K562 (cell line): Measurements from ENCODE around the gene TSG101. TPM values are rescaled to one million over a fixed set of nuclear protein-coding genes. Genes with fewer than 3 reads are reported as not detected.

Source experiments
- ATAC-seq: fragments of 200-7000 bp; cut with Tn5 transposase; 3 replicates; pipeline ENCODE4 v1.9.1; 2020; ENCODE audit warnings: moderate library complexity
- BruUV-seq: library from RNA; stranded (reverse); fragments of 400-500 nt; replicated peaks from 2 replicates; lab custom pipeline; 2021; lab: Mats Ljungman, UMichigan
- CTCF ChIA-PET: fragments of 300-600 bp; formaldehyde crosslinking; extraction: SDS; loops from one replicate; lab custom pipeline; 2021; ENCODE audit warnings: low intra/inter-chr PET ratio; lab: Yijun Ruan, JAX
- POLR2A ChIA-PET: fragments of 300-600, 350-650 bp; sonication (Branson Sonifier 250); formaldehyde crosslinking; extraction: SDS; loops from one replicate; lab custom pipeline; 2021; ENCODE audit warnings: antibody characterized with exemption, inconsistent platforms; lab: Yijun Ruan, JAX
- DNase-seq, 4 experiments: peaks; one replicate each; pipeline versions ENCODE4 v3.0.0 to v3.0.0-alpha.2; 2011 to 2018; ENCODE audit warnings: low spot score in 3 of 4, mixed read lengths in 3 of 4; ENCODE audit errors: extremely low read depth in 1 of 4
- FAIRE-seq: peaks from 2 replicates; lab custom pipeline; 2011; peaks lifted over from hg19 to GRCh38; lab: Jason Lieb, UNC
- H2AFZ ChIP-seq: 2 replicates; pipeline ENCODE4 v1.6.0; 2011; ENCODE audit warnings: low read depth, low read length, control low read depth, inconsistent platforms
- H3K27ac ChIP-seq: fragments of 200-600 bp; 3 replicates; pipeline ENCODE4 v1.8.0; 2011; ENCODE audit warnings: low read depth, mild to moderate bottlenecking, control low read depth, inconsistent platforms, low read length, moderate library complexity, mixed read lengths; ENCODE audit errors: extremely low read depth
- H3K27me3 ChIP-seq, 2 experiments: fragments of 300-600 bp in 1 of 2; 2 replicates in 1 of 2; 3 replicates in 1 of 2; pipeline versions ENCODE4 v1.6.0 to v1.8.0; 2011; ENCODE audit warnings: inconsistent platforms in 2 of 2, low read length in 2 of 2, mild to moderate bottlenecking in 1 of 2, mixed read lengths in 1 of 2, moderate library complexity in 1 of 2; ENCODE audit not compliant: control insufficient read depth in 2 of 2, insufficient read depth in 2 of 2
- H3K36me3 ChIP-seq: fragments of 300-600 bp; 3 replicates; pipeline ENCODE4 v1.8.0; 2011; ENCODE audit warnings: mild to moderate bottlenecking, low read length, inconsistent platforms; ENCODE audit not compliant: control insufficient read depth, insufficient read depth
- H3K4me1 ChIP-seq, 2 experiments: fragments of 200-600 bp in 1 of 2; replicated peaks in 1 of 2; 2 replicates in 1 of 2; 3 replicates in 1 of 2; pipeline versions ENCODE4 v1.5.1 to v1.8.0; 2011; ENCODE audit warnings: inconsistent platforms in 2 of 2, low read length in 2 of 2, mild to moderate bottlenecking in 1 of 2, mixed read lengths in 1 of 2, moderate library complexity in 1 of 2; ENCODE audit not compliant: control insufficient read depth in 2 of 2, insufficient read depth in 2 of 2
- H3K4me2 ChIP-seq: 2 replicates; pipeline ENCODE4 v1.6.1; 2011; ENCODE audit warnings: low read length, control low read depth, inconsistent platforms, mixed read lengths; ENCODE audit not compliant: insufficient read depth
- H3K4me3 ChIP-seq: fragments of 200-600 bp; sonication (generic), shearing (Covaris generic); 2 replicates; pipeline ENCODE4 v1.5.1; 2016; ENCODE audit warnings: control low read depth, inconsistent platforms
- H3K79me2 ChIP-seq: fragments of 200-600 bp; 3 replicates; pipeline ENCODE4 v1.8.0; 2011; ENCODE audit warnings: low read length, inconsistent platforms; ENCODE audit not compliant: control insufficient read depth, insufficient read depth
- H3K9ac ChIP-seq, 2 experiments: 2 replicates each; pipeline versions ENCODE4 v1.6.0 to v1.6.1; 2011; ENCODE audit warnings: low read depth in 2 of 2, low read length in 2 of 2, control low read depth in 1 of 2, inconsistent platforms in 1 of 2, mild to moderate bottlenecking in 1 of 2, mixed read lengths in 1 of 2; ENCODE audit not compliant: insufficient read depth in 1 of 2
- H3K9me1 ChIP-seq: one replicate; pipeline ENCODE4 v1.6.0; 2011; ENCODE audit warnings: inconsistent platforms, mild to moderate bottlenecking, low read length, moderate library complexity; ENCODE audit not compliant: control insufficient read depth, insufficient read depth
- H3K9me3 ChIP-seq: replicated peaks from 2 replicates; pipeline ENCODE4 v1.5.1; 2011; ENCODE audit warnings: low read depth, low read length, inconsistent platforms; ENCODE audit not compliant: control insufficient read depth, insufficient read depth
- H4K20me1 ChIP-seq: replicated peaks from 2 replicates; pipeline ENCODE4 v1.6.1; 2011; ENCODE audit warnings: low read length, inconsistent platforms, mixed read lengths; ENCODE audit not compliant: control insufficient read depth, insufficient read depth
- NCOA2 ChIP-seq, 2 experiments: fragments of 450-650 bp; IDR thresholded peaks; 2 replicates each; pipeline ENCODE4 v1.6.1; 2018; ENCODE audit warnings: mild to moderate bottlenecking in 2 of 2, moderate library complexity in 1 of 2; ENCODE audit not compliant: partially characterized antibody in 2 of 2
- WGBS: fragments of 100-300 bp; shearing (Covaris generic); methylation state at CpG from one replicate; pipeline ENCODE4 v1.1.6; 2016; ENCODE audit warnings: low coverage, mixed read lengths; ENCODE audit not compliant: insufficient coverage; ENCODE audit errors: missing lambda C conversion rate; 5-methylcytosine and 5-hydroxymethylcytosine counted together
- in situ Hi-C: fragments of 300-500 bp; cut with MboI; formaldehyde crosslinking; loops from 4 replicates; pipeline ENCODE4 v1.15.0; 2018; ENCODE audit warnings: inconsistent platforms, mixed read lengths
- intact Hi-C: fragments of 100-400 bp; cut with micrococcal nuclease; formaldehyde crosslinking; loops from 2 replicates; pipeline ENCODE4 v1.14.2; 2022
- polyA plus RNA-seq, 8 experiments: library from polyadenylated mRNA; depleted of rRNA in 4 of 8; stranded (reverse) in 5 of 8; unstranded in 3 of 8; fragments of >200 nt; fragmentation: Nextera tagmentation in 2 of 8; fragmentation: Illumina TruSeq in 1 of 8; extraction: Ambion mirVana in 2 of 8; extraction: Trizol in 1 of 8; gene quantifications; 2 replicates each; pipeline versions ENCODE4 v1.2.1 to v1.2.3, GENCODE V29; 2011 to 2014; ENCODE audit warnings: inconsistent platforms in 1 of 8, missing spikeins in 1 of 8
- total RNA-seq, 7 experiments: library from RNA; depleted of rRNA in 6 of 7; stranded (reverse); fragments of >200 nt in 6 of 7; fragmentation: Illumina TruSeq in 2 of 7; extraction: Trizol in 2 of 7; gene quantifications; 2 replicates each; pipeline versions ENCODE4 v1.2.1 to v1.2.3, GENCODE V29; 2011 to 2021; ENCODE audit warnings: low replicate concordance in 1 of 7
- TF ChIP-seq, protein P1 (sequence below): sonication (generic); formaldehyde crosslinking; IDR thresholded peaks from 2 replicates; pipeline ENCODE4 v1.8.0; 2022; ENCODE audit warnings: missing genetic modification reagents, mild to moderate bottlenecking, borderline replicate concordance
- TF ChIP-seq, protein P2 (sequence below): fragments of 250-450 bp; sonication (Bioruptor Pico); IDR thresholded peaks from 2 replicates; pipeline ENCODE4 v1.5.0; 2021
- TF ChIP-seq, protein P3 (sequence below): sonication (generic); formaldehyde crosslinking; IDR thresholded peaks from 2 replicates; pipeline ENCODE4 v1.8.1; 2023; ENCODE audit warnings: missing genetic modification reagents, mild to moderate bottlenecking, borderline replicate concordance

Gene TSG101
- total and polyA plus RNA-seq, 9 of the 15 experiments (the other 6 are each of a cell fraction or from before 2014, with no cell fraction given): 24.6 to 141 (median 60.0) TPM

DNA sequence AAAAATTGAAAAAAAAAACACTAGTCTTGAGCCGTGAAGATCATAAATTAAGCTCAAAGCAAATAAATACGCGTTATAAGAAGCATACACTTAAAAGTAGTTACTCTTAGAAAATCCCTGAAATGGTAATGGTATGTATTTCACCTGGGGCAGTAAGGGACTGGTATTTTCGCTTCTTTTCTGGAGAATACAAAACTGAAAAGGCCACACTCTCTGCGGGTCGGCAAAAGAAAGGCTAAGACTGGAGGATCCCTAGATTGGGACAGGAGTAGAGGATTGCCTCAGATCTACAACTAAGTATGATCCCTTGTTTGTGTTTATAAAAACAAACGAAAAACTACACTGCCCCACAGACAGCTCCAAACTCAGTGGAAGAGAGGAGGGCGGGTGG is 617 bp downstream of the TSG101 start:
- Histone ChIP-seq H3K9me1 (no peaks in the 10 kb centered on the region), H3K9me3 (no peaks in the 10 kb centered on the region), H3K27me3 (no peaks in the 10 kb centered on the region), H2AFZ (peak overlapping the region; percentile 100), H3K4me1 (no peaks in the 10 kb centered on the region; a peak in 1 of 5 replicates), H3K79me2 (peaks cover 55% of the 10 kb centered on the region), H3K9ac (peak overlapping the region; percentile 95 to 99), H3K4me3 (peak overlapping the region; percentile 84), H3K36me3 (peaks cover 16% of the 10 kb centered on the region; the same call in 2 of the 3 replicates), H4K20me1 (no peaks in the 10 kb centered on the region), H3K4me2 (peak overlapping the region; percentile 99), H3K27ac (peak overlapping the region; percentile 97)
- ChIA-PET CTCF (no interaction called here), POLR2A (interaction anchor here (0.7 to 1.6 kb wide), 8 partner anchors 10 to 328 kb away, joined by 3 to 8 read pairs (median 3); partner anchors contain the start of gene LDHA)
- TF ChIP-seq, protein P1, sequence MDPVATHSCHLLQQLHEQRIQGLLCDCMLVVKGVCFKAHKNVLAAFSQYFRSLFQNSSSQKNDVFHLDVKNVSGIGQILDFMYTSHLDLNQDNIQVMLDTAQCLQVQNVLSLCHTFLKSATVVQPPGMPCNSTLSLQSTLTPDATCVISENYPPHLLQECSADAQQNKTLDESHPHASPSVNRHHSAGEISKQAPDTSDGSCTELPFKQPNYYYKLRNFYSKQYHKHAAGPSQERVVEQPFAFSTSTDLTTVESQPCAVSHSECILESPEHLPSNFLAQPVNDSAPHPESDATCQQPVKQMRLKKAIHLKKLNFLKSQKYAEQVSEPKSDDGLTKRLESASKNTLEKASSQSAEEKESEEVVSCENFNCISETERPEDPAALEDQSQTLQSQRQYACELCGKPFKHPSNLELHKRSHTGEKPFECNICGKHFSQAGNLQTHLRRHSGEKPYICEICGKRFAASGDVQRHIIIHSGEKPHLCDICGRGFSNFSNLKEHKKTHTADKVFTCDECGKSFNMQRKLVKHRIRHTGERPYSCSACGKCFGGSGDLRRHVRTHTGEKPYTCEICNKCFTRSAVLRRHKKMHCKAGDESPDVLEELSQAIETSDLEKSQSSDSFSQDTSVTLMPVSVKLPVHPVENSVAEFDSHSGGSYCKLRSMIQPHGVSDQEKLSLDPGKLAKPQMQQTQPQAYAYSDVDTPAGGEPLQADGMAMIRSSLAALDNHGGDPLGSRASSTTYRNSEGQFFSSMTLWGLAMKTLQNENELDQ (CRISPR knock-in tag): 0 out of 2 replicates have a peak, but pooled peaks have one; percentile 12
- TF ChIP-seq, protein P2, sequence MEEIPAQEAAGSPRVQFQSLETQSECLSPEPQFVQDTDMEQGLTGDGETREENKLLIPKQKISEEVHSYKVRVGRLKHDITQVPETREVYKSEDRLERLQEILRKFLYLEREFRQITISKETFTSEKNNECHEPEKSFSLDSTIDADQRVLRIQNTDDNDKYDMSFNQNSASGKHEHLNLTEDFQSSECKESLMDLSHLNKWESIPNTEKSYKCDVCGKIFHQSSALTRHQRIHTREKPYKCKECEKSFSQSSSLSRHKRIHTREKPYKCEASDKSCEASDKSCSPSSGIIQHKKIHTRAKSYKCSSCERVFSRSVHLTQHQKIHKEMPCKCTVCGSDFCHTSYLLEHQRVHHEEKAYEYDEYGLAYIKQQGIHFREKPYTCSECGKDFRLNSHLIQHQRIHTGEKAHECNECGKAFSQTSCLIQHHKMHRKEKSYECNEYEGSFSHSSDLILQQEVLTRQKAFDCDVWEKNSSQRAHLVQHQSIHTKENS (CRISPR knock-in tag): no peak
- TF ChIP-seq, protein P3, sequence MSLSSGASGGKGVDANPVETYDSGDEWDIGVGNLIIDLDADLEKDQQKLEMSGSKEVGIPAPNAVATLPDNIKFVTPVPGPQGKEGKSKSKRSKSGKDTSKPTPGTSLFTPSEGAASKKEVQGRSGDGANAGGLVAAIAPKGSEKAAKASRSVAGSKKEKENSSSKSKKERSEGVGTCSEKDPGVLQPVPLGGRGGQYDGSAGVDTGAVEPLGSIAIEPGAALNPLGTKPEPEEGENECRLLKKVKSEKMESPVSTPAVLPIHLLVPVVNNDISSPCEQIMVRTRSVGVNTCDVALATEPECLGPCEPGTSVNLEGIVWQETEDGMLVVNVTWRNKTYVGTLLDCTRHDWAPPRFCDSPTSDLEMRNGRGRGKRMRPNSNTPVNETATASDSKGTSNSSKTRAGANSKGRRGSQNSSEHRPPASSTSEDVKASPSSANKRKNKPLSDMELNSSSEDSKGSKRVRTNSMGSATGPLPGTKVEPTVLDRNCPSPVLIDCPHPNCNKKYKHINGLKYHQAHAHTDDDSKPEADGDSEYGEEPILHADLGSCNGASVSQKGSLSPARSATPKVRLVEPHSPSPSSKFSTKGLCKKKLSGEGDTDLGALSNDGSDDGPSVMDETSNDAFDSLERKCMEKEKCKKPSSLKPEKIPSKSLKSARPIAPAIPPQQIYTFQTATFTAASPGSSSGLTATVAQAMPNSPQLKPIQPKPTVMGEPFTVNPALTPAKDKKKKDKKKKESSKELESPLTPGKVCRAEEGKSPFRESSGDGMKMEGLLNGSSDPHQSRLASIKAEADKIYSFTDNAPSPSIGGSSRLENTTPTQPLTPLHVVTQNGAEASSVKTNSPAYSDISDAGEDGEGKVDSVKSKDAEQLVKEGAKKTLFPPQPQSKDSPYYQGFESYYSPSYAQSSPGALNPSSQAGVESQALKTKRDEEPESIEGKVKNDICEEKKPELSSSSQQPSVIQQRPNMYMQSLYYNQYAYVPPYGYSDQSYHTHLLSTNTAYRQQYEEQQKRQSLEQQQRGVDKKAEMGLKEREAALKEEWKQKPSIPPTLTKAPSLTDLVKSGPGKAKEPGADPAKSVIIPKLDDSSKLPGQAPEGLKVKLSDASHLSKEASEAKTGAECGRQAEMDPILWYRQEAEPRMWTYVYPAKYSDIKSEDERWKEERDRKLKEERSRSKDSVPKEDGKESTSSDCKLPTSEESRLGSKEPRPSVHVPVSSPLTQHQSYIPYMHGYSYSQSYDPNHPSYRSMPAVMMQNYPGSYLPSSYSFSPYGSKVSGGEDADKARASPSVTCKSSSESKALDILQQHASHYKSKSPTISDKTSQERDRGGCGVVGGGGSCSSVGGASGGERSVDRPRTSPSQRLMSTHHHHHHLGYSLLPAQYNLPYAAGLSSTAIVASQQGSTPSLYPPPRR (CRISPR knock-in tag): no peak
- TF ChIP-seq NCOA2 (IDR thresholded peaks at IDR 0.05; ENCODE audit: partially characterized antibody in 2 of 2): peak in 1 of 2 experiments; percentile 75
- in situ Hi-C loops (loop anchor here (25.0 kb wide), 1 partner anchor 211 kb away; the partner anchor contains the start of gene IGSF22), intact Hi-C loops (loop anchor here (5.0 to 10.0 kb wide), 2 partner anchors 204 to 291 kb away; partner anchors contain the start of genes GTF2H1, HPS5 and SAA4)
- peak; percentile 49 for FAIRE-seq
- under 1% methylated on average over 8 of the region's 8 CpGs for WGBS
- no TSS peak for BruUV-seq
- DNase-seq: no peak
- ATAC-seq: peak; percentile 56
